ENCODE results near the gene PRCC. TPM values are rescaled to one million over a fixed set of nuclear protein-coding genes. Genes with fewer than 3 reads are reported as not detected.

PRCC gene
- total and polyA plus RNA-seq, 2 of the 13 experiments (the other 11 are each of a cell fraction or from before 2014, with no cell fraction given), result 24.2 to 40.5 TPM

DNA sequence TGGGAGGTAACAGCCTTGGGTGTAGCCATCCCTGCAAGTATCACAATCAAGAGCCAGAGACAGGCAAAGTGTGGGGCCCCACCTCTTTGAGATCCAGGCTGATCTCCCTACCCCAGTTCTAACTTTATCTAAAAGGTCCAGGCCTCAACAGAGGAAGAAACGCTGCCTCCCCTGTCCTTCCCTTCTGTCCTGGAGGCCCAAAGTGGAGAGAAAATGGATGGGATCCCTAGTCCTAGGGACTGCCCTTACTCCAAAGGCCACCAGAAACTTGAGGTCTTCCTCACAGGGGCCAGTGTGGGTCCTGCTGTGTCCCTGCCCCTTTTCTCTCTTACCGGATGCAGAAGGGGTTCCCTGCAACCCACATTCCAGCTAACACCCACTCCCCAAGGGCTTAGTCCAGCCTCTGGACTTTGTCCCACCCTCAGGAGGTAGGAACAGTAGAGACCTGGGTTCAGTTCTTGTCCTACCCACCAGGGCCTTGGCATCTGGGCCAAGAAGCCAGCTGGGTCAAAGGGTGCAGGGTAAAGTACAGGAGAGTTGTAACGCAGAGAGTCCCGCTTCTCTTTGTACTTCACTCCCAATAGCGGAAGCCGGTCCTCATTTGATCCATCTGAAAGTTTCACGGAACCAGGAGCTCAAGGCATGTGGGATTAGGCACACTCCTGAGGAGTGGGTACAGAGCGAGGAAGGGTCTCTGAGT, 17.8 kb upstream of the PRCC start (continued):
- TF ChIP-seq ZNF318 (CRISPR knock-in tag; IDR thresholded peaks at IDR 0.05), result no peak
- TF ChIP-seq ZKSCAN5 (CRISPR knock-in tag; IDR thresholded peaks at IDR 0.05), result no peak
- TF ChIP-seq HOXA7 (CRISPR knock-in tag; IDR thresholded peaks at IDR 0.05), result no peak
- TF ChIP-seq, protein P1, sequence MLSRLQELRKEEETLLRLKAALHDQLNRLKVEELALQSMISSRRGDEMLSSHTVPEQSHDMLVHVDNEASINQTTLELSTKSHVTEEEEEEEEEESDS (CRISPR knock-in tag; IDR thresholded peaks at IDR 0.05; ENCODE audit: borderline replicate concordance), result no peak
- TF ChIP-seq GMEB2 (CRISPR knock-in tag; IDR thresholded peaks at IDR 0.05; ENCODE audit: low read depth), result no peak
